GM18870 (cell line): Measurements from ENCODE around the gene GPC2.
A peak's percentile ranks its signal among the peaks of the same experiment; 100 is the strongest.
"Not testable (repeated sequence)": the region's sequence is repeated elsewhere in the genome, so short reads cannot be mapped to it uniquely, and the experiment has no call there.

Source experiments
- ATAC-seq: cut with Tn5 transposase; IDR thresholded peaks from one replicate; pipeline ENCODE4 v1.9.1; 2021; ENCODE audit warnings: moderate library complexity; ENCODE audit not compliant: unreplicated experiment

GPC2 gene

DNA sequence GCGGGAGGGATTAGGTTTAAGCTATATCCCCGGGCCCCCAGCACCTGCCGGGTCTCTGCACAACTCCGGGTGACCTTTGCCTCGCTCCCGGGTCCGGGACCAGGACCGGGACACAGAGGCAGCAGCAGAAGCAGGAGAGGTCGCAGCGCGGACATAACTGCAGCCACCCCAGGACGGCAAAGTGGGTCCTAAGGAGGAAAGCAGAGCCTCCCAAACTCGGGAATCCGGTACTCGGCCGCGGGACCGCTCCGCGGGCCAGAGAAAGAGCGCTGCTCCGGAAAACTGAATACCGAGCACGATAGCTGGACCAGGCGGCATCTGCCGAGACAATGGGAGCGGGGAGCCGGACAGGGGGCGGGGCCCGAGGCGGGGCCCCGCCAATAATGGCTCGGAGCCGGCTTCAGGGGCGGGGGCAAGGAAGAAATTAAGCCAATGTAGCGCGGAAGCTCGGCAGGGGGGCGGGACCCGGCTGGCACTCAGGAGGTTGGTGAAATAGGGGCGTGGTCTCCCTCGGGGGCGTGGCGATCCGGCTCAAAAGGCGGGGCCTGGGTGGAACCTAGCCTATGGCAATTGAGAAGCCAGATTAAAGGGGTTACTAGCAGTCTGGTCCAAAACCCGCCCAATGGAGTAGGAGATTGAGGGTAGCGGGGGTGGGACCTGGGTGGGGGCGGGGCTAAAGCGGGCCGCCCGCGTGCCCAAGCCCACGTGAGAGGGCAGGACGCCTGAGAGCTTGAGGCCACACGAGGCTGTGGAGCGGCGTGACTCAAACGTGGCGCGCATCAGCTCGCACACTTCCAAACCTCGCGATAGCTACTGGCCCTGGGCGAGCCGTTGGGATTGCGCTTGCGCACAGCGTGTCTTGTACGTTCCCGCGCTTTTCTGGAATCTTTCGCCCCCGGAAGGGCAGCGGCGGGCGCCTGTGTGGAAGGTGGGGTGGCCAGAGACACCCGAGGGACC lies at the start of gene GPC2, which contains the start of gene STAG3:
GPC2 (minus strand) TSS at position 337 of the 957 bp plus-strand sequence; CDS start at position 155, 182 bp downstream.
STAG3 (plus strand) TSS at position 874 of the 957 bp plus-strand sequence. CDS start 2,639 bp downstream, outside the sequence.
- peak; percentile 81 for ATAC-seq

- not testable (repeated sequence) for ATAC-seq
These were observed 47.7 kb upstream of the GPC2 start for GRCh38 chr7:100224891-100225290.

DNA sequence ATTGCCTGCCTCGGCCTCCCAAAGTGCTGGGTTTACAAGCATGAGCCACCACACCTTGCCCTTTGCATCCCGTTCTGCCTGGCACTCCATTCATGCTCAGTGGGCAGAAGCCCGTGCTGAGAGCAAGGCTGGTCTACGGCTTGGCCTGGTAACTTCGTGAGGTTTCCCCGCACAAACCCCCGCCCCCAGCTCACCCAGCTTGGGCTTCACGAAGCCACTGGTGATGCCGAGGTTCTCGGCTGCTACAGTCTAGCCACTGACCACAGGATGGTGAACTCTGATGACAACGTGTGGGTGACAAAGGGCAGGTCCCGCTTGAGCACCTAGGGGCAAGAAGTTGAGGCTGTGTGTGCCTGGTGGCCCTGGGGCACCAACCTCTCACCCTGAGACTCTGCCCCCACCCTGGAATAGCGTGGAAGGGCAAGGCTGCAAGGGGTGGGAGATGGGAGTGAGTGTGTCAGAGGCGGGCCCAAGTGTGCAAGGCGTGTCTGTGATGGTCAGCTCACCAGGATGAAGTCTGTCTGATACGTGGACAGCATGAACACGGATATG lies 46.3 kb upstream of the GPC2 start:
- ATAC-seq, result not testable (repeated sequence)

GRCh38 chr7:100222445-100223132 lies 45.4 kb upstream of the GPC2 start:
- ATAC-seq, result no peak

- no peak for ATAC-seq
These were observed 44.7 kb upstream of the GPC2 start for GRCh38 chr7:100221767-100222444.

GRCh38 chr7:100221231-100221718 lies 44.1 kb upstream of the GPC2 start:
- ATAC-seq, result no peak

- no peak for ATAC-seq
These were observed 43.5 kb upstream of the GPC2 start for GRCh38 chr7:100220586-100221230.

- not testable (repeated sequence) for ATAC-seq
These were observed 42.8 kb upstream of the GPC2 start, which contains the start of gene PVRIG for GRCh38 chr7:100219801-100220585. PVRIG (plus strand) TSS chr7:100219949; CDS start chr7:100219971, 22 bp downstream.

DNA sequence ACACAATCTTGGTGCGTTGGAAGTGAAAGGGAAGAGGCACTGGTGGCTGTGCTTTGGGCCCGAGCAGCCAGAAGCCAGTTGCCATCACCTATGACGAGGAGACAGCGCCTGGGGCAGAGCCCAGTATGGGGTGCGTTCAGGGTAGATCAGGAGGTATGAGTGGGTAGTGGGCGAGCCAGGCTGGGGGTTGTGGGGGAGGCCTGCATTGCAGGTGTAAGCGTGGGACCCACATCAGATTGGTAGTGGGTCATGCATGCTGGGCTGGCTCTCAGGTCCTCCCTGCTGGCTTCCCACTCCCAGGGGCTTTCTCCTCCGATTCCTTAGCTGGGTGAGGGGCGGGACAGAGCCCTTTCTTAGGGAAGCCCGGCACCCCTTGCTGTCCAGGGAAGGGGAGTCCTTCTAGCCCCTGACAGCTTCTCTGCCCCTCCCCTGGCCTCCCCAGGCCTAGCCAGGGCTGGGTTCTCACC lies 42.1 kb upstream of the GPC2 start:
- ATAC-seq, result no peak

DNA sequence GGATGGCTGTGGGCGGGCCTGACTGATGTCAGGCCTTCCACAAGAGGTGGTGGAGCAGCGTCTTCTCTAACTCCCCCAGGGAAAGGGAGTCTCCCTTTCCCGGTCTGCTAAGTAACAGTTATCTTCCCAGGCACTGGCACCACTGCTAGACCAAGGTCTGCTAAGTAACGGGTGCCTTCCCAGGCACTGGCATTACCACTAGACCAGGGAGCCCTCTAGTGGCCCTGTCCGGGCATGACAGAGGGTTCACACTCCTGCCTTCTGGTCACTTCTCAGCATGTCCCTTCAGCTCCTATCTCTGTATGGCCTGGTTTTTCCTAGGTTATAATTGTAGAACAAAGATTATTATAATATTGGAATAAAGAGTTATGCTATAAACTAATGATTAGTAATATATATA lies 40.8 kb upstream of the GPC2 start:
- peak; percentile 26 for ATAC-seq

GRCh38 chr7:100215895-100216294 lies 38.7 kb upstream of the GPC2 start:
- ATAC-seq, result no peak

- ATAC-seq, result not testable (repeated sequence)
These were observed 37.2 kb upstream of the GPC2 start for GRCh38 chr7:100214356-100214755.

GRCh38 chr7:100213672-100214071 lies 36.5 kb upstream of the GPC2 start:
- no peak for ATAC-seq

DNA sequence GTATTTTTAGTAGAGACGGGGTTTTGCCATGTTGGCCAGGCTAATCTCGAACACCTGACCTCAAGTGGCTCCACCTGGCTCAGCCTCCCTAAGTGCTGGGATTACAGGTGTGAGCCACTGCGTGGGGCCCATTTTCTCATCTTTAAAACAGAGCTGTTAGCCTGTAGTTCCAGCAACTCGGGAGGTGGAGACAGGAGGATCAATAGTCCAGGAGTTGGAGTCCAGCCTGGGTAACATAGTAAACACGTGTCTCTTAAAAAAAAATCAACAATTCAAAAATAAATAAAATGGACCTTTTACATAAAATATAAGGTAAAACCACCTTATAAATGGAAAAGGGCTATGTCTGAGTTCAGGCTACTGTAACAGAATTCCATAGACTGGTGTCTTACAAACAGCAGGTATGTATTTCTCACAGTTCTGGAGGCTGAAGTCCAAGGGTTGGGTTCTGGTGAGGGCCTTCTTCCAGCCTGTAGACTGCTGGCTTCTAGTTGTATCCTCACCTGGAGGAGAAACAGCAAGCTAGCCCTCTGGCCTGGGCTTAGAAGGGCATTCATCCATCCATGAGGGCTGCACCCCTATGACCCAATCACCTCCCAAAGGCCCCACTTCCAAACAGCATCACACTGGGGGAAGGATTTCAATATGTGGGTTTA lies 35.6 kb upstream of the GPC2 start:
- ATAC-seq, result no peak

GRCh38 chr7:100211342-100211780 lies 34.2 kb upstream of the GPC2 start:
- ATAC-seq, result no peak

GRCh38 chr7:100210805-100211204 lies 33.6 kb upstream of the GPC2 start:
- no peak for ATAC-seq

DNA sequence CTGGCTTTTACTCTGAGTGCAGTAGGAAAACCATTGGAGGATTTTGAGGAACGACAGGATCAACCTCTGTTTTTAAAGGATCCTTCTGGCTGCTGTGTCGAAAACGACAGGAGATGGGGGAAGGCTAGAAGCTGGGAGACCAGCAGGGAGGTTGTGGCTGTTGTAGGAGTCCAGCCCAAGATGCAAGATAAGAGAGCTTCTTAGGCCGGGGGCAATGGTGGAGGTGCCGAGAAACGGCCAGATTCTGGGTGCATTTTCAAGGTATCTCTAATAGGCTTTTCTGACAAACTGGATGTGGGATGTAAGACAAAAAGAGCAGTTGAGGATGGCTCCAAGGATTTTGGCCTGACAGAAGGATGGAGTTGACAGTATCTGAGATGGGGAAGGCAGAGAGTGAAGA lies 32.3 kb upstream of the GPC2 start:
- no peak for ATAC-seq

- peak; percentile 58 for ATAC-seq
These were observed 31.8 kb upstream of the GPC2 start for GRCh38 chr7:100208911-100209408.
